ENCODE results near the gene ELMO1.

- no peak for TF ChIP-seq RAD21 (conservative IDR thresholded peaks at IDR 0.05 in 1 of 2, IDR thresholded peaks at IDR 0.05 in 1 of 2)
- TF ChIP-seq MAFK (IDR thresholded peaks at IDR 0.05; ENCODE audit: partially characterized antibody) = no peak
- TF ChIP-seq, protein P1, sequence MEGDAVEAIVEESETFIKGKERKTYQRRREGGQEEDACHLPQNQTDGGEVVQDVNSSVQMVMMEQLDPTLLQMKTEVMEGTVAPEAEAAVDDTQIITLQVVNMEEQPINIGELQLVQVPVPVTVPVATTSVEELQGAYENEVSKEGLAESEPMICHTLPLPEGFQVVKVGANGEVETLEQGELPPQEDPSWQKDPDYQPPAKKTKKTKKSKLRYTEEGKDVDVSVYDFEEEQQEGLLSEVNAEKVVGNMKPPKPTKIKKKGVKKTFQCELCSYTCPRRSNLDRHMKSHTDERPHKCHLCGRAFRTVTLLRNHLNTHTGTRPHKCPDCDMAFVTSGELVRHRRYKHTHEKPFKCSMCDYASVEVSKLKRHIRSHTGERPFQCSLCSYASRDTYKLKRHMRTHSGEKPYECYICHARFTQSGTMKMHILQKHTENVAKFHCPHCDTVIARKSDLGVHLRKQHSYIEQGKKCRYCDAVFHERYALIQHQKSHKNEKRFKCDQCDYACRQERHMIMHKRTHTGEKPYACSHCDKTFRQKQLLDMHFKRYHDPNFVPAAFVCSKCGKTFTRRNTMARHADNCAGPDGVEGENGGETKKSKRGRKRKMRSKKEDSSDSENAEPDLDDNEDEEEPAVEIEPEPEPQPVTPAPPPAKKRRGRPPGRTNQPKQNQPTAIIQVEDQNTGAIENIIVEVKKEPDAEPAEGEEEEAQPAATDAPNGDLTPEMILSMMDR (IDR thresholded peaks at IDR 0.05) = no peak
- no peak for TF ChIP-seq NPAS2 (CRISPR knock-in tag; IDR thresholded peaks at IDR 0.05; ENCODE audit: borderline replicate concordance)
- no peak for TF ChIP-seq CHD2 (IDR thresholded peaks at IDR 0.05; ENCODE audit: low read length, partially characterized antibody)
- no peak for TF ChIP-seq POLR2A (IDR thresholded peaks at IDR 0.05; ENCODE audit: low read length)
- no peak for TF ChIP-seq KDM1A (IDR thresholded peaks at IDR 0.05; ENCODE audit: low read depth)
- TF ChIP-seq CHD4 (IDR thresholded peaks at IDR 0.05; ENCODE audit: borderline replicate concordance) = no peak
- TF ChIP-seq RFX5 (IDR thresholded peaks at IDR 0.05) = no peak
- no peak for TF ChIP-seq ZNF302 (CRISPR knock-in tag; IDR thresholded peaks at IDR 0.05)
- no peak for TF ChIP-seq JUNB (IDR thresholded peaks at IDR 0.05)
- no peak for TF ChIP-seq ESRRA (IDR thresholded peaks at IDR 0.05; ENCODE audit: borderline replicate concordance, low read length)
Observed at GRCh38 chr7:37173670-37174069, 275.0 kb downstream of the ELMO1 start.

Data from A549 (cell line).